Measurements from ENCODE around the gene EML5. TPM values are rescaled to one million over a fixed set of nuclear protein-coding genes. Genes with fewer than 3 reads are reported as not detected.

EML5 gene
- total and polyA plus RNA-seq, 2 of the 13 experiments (the other 11 are each of a cell fraction or from before 2014, with no cell fraction given): 0.11 TPM; not detected in 1

DNA sequence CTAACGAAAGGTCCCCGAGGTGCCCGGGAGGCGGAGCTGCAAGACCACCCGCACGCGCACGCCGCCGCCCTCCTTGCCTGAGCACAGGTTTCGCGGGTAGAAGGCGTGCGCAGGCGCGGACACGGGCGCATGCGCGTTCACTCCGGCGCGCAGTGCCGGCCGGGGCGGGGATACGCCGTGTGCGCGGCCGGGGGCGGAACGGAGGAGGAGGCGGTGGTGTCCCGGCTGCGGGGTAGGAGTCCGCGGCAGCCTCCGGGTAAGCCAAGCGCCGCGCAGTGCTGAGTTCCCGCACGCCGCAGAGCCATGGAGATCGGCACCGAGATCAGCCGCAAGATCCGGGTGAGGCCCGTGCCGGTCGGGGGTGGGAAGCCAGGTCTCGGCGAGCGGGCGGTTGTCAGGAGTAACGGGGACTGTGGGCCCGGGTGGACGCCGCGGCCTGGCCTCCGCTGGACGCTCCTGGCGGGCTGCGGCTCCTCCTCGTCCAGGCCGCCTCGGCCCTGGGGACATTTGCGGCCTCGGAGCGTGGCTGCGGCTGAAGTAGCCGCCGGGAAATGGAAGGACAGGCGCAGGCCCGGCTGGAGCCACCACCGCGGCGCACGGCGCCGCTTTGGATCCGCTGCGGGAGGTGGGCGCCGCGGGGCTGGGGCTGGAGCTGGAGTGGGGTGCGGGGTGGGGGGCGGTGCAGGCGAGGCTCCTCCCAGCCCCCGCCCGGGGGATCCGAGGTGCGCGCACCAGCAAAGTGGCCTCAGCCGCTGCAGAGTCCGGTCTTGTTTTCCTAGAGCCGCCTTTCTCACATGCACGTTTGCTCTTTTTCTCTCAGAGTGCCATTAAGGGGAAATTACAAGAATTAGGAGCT, 229.7 kb downstream of the EML5 start, which contains the start of gene ZC3H14:
Gene ZC3H14, plus strand, starts transcription at position 207 of the 856 bp plus-strand sequence. Its CDS starts 97 bp downstream, at position 304.
- Histone ChIP-seq H3K36me3 (replicated peaks in 1 of 2; ENCODE audit: control insufficient read depth in 1 of 2, insufficient read depth in 2 of 2, low read length in 2 of 2) (peaks cover 0 to 6% of the 10 kb centered on the region in 2 experiments; a peak in 2 of 5 replicates), H4K20me1 (ENCODE audit: insufficient read depth, low read length) (no peaks in the 10 kb centered on the region; the same call in 1 of the 2 replicates), H3K79me2 (ENCODE audit: insufficient read depth, low read length) (peaks cover 20% of the 10 kb centered on the region), H3K27ac (ENCODE audit: extremely low read length, insufficient read depth, low read length) (peak within 1 kb of the TSS; percentile 95), H3K9me3 (ENCODE audit: low read length) (no peaks in the 10 kb centered on the region), H2AFZ (ENCODE audit: low read length) (peak within 1 kb of the TSS; percentile 12), H3K4me2 (ENCODE audit: low read depth, low read length) (peak within 1 kb of the TSS; percentile 97), H3K4me1 (ENCODE audit: insufficient read depth, low read length) (peaks cover 34% of the 10 kb centered on the region), H3K4me3 (replicated peaks in 1 of 3; ENCODE audit: insufficient read depth in 1 of 3, low read depth in 2 of 3, low read length in 3 of 3) (peak within 1 kb of the TSS; percentile 91 to 100 (median 93)), H3K9ac (ENCODE audit: insufficient read depth, low read depth, low read length) (peak within 1 kb of the TSS; percentile 97), H3K27me3 (ENCODE audit: control insufficient read depth in 1 of 2, insufficient read depth in 2 of 2, low read length in 2 of 2) (no peaks in the 10 kb centered on the region; a peak in 1 of 5 replicates)
- ChIA-PET POLR2A (interaction anchor here (1.0 kb wide), 1 partner anchor 31 kb away, joined by 3 read pairs; no protein-coding TSS in a partner anchor), CTCF (ENCODE audit: low intra/inter-chr PET ratio, low total read pairs) (interaction anchor here (1.9 kb wide), 1 partner anchor 71 kb away, joined by 5 read pairs; no protein-coding TSS in a partner anchor)
- DNase-seq (ENCODE audit: low spot score) (peak; percentile 77), FAIRE-seq (no peak), ATAC-seq (peak; percentile 97)
- BruUV-seq (replicated peaks): no TSS peak
- in situ Hi-C loops (cut with HindIII; ENCODE audit: extremely low pct_ligation_motif_present, low pct_unique_long_range_greater_than_20kb) (loop anchor here (5.0 kb wide), 1 partner anchor 71 kb away; no protein-coding TSS in a partner anchor), intact Hi-C loops (cut with micrococcal nuclease; ENCODE audit: unreplicated experiment) (loop anchor here (2.0 to 5.0 kb wide), 2 partner anchors 41 to 50 kb away; no protein-coding TSS in a partner anchor)
- under 1% methylated on average over 23 of the region's 99 CpGs for WGBS (ENCODE audit: low lambda C conversion rate)
- TF ChIP-seq XRCC5 (optimal IDR thresholded peaks at IDR 0.05; ENCODE audit: low read length) (peak; percentile 54), ZNF792 (CRISPR knock-in tag; IDR thresholded peaks at IDR 0.05) (peak; percentile 17; the same call in 1 of the 2 replicates), KDM5B (CRISPR knock-in tag; IDR thresholded peaks at IDR 0.05; ENCODE audit: borderline replicate concordance) (peak; percentile 99), ZNF563 (CRISPR knock-in tag; IDR thresholded peaks at IDR 0.05) (peak; percentile 95), ELF1 (CRISPR knock-in tag; IDR thresholded peaks at IDR 0.05) (no peak), NFE2L1 (CRISPR knock-in tag; IDR thresholded peaks at IDR 0.05; ENCODE audit: borderline replicate concordance) (peak; percentile 53; the same call in 1 of the 2 replicates), ZFP1 (CRISPR knock-in tag; IDR thresholded peaks at IDR 0.05) (no peak), NFKB2 (CRISPR knock-in tag; IDR thresholded peaks at IDR 0.05; ENCODE audit: borderline replicate concordance) (peak; percentile 68; the same call in 1 of the 2 replicates), BORCS8-MEF2B (CRISPR knock-in tag; IDR thresholded peaks at IDR 0.05) (peak; percentile 90)
- TF ChIP-seq, protein P1, sequence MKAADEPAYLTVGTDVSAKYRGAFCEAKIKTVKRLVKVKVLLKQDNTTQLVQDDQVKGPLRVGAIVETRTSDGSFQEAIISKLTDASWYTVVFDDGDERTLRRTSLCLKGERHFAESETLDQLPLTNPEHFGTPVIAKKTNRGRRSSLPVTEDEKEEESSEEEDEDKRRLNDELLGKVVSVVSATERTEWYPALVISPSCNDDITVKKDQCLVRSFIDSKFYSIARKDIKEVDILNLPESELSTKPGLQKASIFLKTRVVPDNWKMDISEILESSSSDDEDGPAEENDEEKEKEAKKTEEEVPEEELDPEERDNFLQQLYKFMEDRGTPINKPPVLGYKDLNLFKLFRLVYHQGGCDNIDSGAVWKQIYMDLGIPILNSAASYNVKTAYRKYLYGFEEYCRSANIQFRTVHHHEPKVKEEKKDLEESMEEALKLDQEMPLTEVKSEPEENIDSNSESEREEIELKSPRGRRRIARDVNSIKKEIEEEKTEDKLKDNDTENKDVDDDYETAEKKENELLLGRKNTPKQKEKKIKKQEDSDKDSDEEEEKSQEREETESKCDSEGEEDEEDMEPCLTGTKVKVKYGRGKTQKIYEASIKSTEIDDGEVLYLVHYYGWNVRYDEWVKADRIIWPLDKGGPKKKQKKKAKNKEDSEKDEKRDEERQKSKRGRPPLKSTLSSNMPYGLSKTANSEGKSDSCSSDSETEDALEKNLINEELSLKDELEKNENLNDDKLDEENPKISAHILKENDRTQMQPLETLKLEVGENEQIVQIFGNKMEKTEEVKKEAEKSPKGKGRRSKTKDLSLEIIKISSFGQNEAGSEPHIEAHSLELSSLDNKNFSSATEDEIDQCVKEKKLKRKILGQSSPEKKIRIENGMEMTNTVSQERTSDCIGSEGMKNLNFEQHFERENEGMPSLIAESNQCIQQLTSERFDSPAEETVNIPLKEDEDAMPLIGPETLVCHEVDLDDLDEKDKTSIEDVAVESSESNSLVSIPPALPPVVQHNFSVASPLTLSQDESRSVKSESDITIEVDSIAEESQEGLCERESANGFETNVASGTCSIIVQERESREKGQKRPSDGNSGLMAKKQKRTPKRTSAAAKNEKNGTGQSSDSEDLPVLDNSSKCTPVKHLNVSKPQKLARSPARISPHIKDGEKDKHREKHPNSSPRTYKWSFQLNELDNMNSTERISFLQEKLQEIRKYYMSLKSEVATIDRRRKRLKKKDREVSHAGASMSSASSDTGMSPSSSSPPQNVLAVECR (CRISPR knock-in tag; IDR thresholded peaks at IDR 0.05; ENCODE audit: borderline replicate concordance): peak; percentile 97
- TF ChIP-seq, protein P2, sequence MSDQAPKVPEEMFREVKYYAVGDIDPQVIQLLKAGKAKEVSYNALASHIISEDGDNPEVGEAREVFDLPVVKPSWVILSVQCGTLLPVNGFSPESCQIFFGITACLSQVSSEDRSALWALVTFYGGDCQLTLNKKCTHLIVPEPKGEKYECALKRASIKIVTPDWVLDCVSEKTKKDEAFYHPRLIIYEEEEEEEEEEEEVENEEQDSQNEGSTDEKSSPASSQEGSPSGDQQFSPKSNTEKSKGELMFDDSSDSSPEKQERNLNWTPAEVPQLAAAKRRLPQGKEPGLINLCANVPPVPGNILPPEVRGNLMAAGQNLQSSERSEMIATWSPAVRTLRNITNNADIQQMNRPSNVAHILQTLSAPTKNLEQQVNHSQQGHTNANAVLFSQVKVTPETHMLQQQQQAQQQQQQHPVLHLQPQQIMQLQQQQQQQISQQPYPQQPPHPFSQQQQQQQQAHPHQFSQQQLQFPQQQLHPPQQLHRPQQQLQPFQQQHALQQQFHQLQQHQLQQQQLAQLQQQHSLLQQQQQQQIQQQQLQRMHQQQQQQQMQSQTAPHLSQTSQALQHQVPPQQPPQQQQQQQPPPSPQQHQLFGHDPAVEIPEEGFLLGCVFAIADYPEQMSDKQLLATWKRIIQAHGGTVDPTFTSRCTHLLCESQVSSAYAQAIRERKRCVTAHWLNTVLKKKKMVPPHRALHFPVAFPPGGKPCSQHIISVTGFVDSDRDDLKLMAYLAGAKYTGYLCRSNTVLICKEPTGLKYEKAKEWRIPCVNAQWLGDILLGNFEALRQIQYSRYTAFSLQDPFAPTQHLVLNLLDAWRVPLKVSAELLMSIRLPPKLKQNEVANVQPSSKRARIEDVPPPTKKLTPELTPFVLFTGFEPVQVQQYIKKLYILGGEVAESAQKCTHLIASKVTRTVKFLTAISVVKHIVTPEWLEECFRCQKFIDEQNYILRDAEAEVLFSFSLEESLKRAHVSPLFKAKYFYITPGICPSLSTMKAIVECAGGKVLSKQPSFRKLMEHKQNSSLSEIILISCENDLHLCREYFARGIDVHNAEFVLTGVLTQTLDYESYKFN (CRISPR knock-in tag; conservative IDR thresholded peaks at IDR 0.05): peak; percentile 55; the same call in 1 of the 2 replicates
- TF ChIP-seq, protein P3, sequence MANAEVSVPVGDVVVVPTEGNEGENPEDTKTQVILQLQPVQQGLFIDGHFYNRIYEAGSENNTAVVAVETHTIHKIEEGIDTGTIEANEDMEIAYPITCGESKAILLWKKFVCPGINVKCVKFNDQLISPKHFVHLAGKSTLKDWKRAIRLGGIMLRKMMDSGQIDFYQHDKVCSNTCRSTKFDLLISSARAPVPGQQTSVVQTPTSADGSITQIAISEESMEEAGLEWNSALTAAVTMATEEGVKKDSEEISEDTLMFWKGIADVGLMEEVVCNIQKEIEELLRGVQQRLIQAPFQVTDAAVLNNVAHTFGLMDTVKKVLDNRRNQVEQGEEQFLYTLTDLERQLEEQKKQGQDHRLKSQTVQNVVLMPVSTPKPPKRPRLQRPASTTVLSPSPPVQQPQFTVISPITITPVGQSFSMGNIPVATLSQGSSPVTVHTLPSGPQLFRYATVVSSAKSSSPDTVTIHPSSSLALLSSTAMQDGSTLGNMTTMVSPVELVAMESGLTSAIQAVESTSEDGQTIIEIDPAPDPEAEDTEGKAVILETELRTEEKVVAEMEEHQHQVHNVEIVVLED (CRISPR knock-in tag; IDR thresholded peaks at IDR 0.05; ENCODE audit: borderline replicate concordance): peak; percentile 92
